Measurements from ENCODE around the gene KDM3A.

KDM3A gene

DNA sequence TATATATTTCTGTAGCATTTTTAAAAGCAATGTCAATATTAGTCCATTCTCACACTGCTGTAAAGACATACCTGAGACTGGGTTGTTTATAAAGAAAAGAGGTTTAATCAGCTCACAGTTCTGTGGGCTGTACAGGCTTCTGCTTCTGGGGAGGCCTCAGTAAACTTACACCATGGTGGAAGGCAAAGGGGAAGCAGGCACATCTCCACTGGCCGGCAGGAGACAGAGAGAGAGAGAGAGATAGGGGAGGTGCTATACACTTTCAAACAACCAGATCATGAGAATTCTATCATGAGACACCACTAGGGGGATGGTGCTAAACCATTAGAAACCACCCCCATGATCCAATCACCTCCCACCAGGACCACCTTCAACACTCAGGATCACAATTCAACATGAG lies 79.0 kb downstream of the KDM3A start:
- no peak for DNase-seq

DNA sequence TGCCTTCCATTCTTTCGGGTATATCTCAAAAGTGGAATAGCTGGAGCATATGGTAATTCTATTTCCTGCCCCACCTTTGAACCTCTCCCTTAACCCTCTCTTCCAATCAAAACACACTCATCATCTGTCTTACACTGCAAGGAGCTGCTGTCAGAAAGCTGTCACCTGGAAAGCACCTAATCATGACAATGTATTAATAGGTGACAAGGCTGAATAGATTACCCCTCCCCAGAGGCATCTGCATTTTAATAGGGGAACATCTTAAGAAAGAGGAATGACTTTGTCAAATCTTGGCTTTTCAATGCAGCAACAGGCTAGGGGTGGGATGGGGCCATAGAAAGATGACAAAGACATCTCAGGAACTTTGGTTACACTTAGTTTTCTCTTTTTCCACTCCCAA lies 80.8 kb downstream of the KDM3A start:
- DNase-seq, result no peak

DNA sequence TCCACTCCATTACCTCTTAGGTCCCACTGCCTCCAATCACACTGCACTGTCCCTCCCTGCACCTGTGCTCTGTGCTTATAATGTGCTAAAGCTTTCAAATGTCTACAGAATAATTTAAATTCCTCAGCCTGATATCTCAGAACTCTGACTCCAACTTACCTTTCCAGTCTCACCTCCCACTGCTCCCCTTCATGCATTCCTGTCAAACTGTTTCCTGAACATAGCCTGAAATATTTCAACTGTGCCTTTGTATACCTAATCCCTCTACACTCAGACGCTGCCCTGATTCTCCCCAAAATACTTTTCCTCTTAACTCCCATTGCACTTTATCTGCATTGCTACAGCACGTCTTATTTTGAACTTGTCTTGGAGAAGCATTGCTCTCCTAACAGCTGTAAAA lies 81.5 kb downstream of the KDM3A start:
- no peak for DNase-seq

DNA sequence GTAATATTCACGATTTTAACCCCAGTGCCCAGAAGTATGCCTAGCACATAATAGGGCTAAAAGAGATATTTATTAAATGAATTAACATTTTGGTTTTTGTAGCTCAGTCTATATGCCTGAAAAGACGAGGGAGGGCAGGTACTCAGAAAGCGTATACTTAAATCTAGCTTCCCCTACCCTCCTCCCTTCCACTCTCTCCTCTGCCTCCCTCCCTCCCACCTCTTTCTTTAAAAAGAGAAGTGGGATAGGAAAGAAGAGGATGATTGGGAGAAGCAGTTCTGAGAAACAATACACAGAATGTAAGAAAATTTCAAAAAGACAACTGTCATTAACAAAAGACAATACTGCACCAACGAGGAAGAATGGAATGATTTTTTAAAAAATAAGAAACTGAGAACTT lies 82.3 kb downstream of the KDM3A start:
- DNase-seq, result no peak

DNA sequence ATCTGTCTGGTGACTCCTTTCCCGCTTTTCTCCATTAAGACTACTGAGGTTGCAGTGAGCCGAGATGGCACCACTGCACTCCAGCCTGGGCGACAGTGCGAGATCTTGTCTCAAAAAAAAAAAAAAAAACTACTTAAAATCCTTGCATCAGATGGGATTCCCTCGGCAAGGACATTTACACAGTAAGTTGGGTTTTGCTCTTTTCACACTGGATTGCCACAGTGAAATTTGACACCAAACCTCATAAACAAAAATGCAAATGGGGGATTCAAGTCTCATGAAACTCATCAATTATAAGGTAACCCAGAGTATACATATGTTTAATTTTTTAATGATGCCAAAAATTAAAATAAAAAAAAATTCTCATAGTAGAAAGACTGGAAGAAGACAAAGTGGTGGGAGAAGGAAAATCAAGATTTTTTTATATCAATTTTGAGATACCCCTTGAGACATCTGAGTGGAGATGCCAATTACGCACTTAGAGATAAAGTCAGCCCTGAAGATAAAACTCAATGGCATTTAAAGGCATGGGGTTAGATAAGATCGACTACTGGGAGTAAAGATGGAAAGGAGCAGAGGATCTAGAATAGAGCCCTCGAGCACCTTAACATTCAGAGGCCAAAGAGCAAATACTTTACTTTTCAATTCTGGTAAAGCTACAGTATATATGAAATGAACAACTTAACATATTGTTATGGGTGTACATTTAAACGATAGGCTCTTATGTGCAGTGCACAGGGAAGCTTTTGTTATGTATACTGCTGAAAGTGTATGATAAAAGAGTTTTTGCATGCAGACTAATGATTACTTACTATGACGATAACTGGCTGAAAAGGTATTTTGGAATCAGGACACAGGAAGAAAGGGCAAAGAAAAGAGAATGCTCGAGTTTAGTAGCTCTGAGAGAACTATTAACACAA lies 84.5 kb downstream of the KDM3A start:
- DNase-seq, result no peak

DNA sequence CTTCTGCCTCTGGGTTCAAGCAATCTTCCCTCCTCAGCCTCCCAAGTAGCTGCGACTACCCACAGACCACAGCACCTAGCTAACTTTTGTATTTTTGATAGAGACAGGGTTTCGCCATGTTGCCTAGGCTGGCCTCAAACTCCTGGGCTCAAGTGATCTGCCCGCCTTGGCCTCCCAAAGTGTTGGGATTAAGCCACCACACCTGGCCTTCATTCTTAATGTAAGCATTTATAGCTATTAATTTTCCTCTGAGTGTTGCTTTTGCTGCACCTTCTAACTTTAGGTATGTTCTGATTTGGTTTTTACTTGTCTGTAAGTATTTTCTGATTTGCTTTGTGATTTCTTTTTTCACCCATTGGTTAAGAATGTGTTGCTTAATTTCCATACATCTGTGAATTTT lies 92.4 kb downstream of the KDM3A start:
- no peak for DNase-seq

DNA sequence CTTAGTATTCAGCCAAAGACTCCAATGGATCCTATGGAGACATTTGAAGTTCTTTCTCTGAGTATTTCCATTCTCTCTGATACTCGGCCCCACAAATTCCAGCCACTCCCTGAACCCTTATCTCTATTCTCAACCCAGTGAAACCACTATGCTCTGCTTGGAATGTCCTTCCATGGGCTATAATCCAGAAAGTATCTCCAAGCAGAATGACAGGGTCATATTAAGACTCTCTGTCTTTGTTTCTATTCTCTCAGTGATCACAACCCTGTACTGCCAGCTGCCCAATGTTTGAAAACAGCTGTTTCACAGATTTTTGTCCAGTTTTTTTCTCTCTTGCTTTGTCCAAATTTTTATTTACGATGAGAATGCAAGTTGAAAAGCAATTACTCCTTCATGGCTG lies 100.2 kb downstream of the KDM3A start:
- DNase-seq, result no peak
